ENCODE data around the gene BCAS3.
"Not testable (repeated sequence)": the region's sequence is repeated elsewhere in the genome, so short reads cannot be mapped to it uniquely, and the experiment has no call there.

BCAS3 gene

DNA sequence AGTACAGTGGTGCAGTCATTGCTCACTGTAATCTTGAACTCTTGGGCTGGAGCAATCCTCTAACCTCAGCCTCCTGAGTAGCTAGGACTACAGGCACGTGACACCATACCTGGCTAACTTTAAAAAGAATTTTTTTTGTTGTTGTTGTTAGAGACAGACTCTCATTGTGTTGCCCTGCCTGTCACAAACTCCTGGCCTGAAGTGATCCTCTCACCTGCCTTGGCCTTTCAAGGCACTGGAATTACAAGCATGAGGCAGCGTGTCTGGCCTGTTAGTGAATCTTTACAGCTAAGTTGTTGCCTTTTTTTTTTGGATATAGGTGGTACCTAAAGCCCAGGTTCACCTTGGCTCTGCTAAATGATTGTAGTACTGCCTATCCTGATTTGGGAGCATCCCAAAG, 290.6 kb downstream of the BCAS3 start:
- no peak overlapping the region for H3K27ac ChIP-seq
- TF ChIP-seq, protein P1, sequence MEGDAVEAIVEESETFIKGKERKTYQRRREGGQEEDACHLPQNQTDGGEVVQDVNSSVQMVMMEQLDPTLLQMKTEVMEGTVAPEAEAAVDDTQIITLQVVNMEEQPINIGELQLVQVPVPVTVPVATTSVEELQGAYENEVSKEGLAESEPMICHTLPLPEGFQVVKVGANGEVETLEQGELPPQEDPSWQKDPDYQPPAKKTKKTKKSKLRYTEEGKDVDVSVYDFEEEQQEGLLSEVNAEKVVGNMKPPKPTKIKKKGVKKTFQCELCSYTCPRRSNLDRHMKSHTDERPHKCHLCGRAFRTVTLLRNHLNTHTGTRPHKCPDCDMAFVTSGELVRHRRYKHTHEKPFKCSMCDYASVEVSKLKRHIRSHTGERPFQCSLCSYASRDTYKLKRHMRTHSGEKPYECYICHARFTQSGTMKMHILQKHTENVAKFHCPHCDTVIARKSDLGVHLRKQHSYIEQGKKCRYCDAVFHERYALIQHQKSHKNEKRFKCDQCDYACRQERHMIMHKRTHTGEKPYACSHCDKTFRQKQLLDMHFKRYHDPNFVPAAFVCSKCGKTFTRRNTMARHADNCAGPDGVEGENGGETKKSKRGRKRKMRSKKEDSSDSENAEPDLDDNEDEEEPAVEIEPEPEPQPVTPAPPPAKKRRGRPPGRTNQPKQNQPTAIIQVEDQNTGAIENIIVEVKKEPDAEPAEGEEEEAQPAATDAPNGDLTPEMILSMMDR (IDR thresholded peaks at IDR 0.05) = no peak
- no peak for TF ChIP-seq ZFX (IDR thresholded peaks at IDR 0.05; ENCODE audit: borderline replicate concordance)

DNA sequence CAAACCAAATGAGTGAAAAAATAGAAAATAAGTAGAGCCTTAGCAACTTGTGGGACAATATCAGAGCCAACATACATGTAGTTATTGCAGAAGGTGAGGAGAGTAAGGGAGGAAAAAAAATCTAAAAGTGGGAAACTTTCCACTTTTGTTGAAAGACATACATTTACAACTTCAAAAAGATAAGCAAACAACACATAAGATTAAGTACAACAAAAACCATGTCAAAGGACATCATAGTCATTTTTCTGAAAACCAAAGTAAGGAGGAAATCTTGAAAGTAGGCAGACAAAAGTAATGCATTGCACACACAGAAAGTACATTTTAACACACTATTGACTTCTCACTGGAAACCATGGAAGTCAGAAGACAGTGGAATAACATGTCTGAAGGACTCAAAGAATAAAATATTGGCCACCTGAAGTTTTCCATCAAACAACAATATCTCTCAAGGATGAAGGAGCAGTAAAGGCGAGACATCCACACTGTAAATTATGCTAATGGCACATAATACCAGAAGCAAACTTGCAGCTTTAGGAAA, 291.9 kb downstream of the BCAS3 start:
- H3K27ac ChIP-seq = no peak overlapping the region
- TF ChIP-seq, protein P1 (IDR thresholded peaks at IDR 0.05) = no peak
- TF ChIP-seq ZFX (IDR thresholded peaks at IDR 0.05; ENCODE audit: borderline replicate concordance) = no peak

DNA sequence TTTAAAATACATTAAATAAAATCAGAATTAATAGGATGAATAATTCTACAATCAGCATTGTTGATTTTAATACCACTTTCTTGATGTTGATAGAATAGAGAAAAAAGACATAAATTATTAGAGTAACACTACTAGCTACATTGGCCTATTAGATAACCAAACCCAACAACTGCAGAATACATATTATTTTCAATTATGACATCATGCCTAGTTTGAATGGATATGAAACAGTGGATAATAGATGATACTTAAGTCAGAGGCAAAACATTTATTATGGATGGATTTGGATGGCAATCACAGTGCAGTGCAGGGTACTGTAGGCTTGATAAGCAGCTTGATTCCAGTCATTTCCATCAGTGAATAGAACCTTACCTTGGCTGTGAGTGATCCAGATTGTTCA, 293.1 kb downstream of the BCAS3 start:
- TF ChIP-seq ZFX (IDR thresholded peaks at IDR 0.05; ENCODE audit: borderline replicate concordance) = no peak
- TF ChIP-seq, protein P1 (IDR thresholded peaks at IDR 0.05) = no peak
- H3K27ac ChIP-seq = no peak overlapping the region

DNA sequence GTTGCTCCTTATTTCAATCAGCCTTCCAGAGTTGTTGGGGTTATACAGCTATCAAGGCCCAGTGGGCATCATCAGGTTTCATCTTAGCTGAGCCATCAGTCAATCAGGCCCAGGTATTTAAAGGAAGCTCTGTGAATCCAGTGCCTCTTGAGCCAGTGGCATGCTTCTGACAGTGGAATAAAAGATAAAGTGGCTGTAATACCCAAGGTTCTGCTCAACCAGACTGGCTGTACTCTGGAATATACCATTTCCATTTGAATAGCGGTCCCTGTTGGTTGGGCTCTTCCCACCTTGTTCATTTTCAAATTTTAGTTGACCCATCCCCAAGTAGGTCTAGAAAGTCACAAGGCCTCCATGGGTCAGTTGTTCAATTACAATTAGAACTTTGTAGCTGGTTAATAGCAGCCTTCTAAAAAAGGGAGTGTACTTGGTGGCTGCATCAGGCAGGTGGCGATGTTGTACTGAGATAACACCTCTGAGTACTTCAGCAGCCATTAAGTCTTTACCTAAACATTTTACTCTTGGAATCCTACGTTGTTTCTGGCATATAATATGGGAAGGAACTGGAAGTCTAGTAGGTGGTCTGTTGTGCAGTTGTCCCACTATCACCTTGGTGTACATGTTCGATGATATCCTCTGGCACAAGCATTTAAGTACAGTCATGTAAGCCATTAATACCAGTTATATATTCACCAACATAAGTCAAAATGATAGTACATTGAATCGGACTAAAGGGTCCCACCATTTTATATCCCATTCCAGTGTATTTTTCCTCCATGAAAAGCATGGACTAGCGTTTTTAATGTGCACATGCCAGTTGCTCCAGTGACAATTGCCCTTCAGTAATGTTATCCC, 294.1 kb downstream of the BCAS3 start:
- TF ChIP-seq, protein P1 (IDR thresholded peaks at IDR 0.05) = peak; percentile 83
- TF ChIP-seq ZFX (IDR thresholded peaks at IDR 0.05; ENCODE audit: borderline replicate concordance) = no peak
- H3K27ac ChIP-seq = no peak overlapping the region

DNA sequence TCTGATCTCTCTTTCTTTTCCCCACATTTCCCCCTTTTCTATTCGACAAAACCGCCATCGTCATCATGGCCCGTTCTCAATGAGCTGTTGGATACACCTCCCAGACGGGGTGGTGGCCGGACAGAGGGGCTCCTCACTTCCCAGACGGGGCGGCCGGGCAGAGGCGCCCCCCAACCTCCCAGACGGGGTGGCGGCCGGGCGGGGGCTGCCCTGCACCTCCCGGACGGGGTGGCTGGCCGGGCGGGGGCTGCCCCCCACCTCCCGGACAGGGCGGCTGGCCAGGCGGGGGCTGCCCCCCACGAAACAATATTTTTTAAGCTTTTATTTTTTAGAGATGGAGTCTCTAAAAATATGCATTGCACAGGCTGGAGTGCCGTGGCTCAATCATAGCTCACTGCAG, 299.2 kb downstream of the BCAS3 start:
- H3K27ac ChIP-seq = not testable (repeated sequence)

DNA sequence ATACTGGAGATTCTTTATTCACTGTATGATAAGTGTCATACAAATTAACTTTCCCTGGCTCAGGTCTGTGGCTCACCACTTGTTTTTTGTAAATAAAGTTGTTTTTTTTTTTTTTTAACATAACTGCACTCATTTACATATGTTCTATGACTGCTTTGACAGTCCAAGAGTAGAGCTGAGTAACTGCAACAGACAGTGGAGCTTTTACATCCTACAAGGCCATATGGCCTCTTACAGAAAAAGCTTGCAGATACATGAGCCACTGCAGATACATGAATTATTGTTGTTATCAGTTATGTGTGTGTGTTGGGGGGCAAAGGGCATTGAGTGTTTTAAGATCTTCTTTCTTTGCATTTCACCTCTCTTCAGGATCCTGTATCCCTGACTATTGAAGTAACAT, 311.7 kb downstream of the BCAS3 start:
- TF ChIP-seq ZFX (IDR thresholded peaks at IDR 0.05; ENCODE audit: borderline replicate concordance) = no peak
- TF ChIP-seq, protein P1 (IDR thresholded peaks at IDR 0.05) = no peak
- no peak overlapping the region for H3K27ac ChIP-seq

DNA sequence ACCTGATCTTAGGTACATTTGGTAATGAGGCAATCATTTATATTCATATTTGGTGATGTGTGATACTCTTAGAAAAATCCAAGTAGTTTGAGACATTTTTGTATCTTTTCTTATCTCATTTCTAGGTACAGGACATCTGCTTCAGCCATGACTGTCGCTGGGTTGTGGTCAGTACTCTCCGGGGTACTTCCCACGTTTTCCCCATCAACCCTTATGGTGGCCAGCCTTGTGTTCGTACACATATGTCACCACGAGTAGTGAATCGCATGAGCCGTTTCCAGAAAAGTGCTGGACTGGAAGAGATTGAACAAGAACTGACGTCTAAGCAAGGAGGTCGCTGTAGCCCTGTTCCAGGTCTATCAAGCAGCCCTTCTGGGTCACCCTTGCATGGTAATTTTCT, 312.2 kb downstream of the BCAS3 start:
- H3K27ac ChIP-seq = no peak overlapping the region
- TF ChIP-seq, protein P1 (IDR thresholded peaks at IDR 0.05) = no peak
- no peak for TF ChIP-seq ZFX (IDR thresholded peaks at IDR 0.05; ENCODE audit: borderline replicate concordance)
